Superior temporal gyrus (tissue), 1 donor: ENCODE measurements around the gene DENND1B.
"Not testable (repeated sequence)": the region's sequence is repeated elsewhere in the genome, so short reads cannot be mapped to it uniquely, and the experiment has no call there.

Experiments used
- DNase-seq: peaks from one replicate; pipeline ENCODE4 v3.0.0-alpha.2; 2016; ENCODE audit errors: extremely low spot score

DENND1B gene

GRCh38 chr1:197786280-197786679 lies 11.0 kb upstream of the DENND1B start:
- no peak for DNase-seq

DNA sequence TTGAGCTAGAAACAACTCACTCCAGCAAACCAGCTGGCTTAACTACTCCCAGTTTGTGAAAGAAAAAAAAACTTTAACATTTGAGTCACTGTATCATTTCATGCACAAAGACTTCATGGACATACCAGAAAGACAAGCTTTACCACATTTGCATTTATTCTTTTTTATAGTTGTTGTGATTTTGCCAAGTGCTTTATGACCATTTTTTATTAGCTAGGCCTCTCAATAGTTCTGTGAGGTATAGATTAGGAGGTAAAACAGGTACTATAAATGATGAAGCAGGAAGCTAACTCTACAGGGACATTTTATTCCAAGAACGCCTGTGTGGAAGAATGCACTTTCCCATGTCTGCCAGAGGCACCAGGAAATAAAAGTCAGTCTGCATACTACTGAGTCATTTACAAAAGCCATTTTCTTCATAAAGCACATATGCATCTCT lies 8.2 kb upstream of the DENND1B start:
- no peak for DNase-seq

GRCh38 chr1:197782722-197783360 lies 7.6 kb upstream of the DENND1B start:
- no peak for DNase-seq

DNA sequence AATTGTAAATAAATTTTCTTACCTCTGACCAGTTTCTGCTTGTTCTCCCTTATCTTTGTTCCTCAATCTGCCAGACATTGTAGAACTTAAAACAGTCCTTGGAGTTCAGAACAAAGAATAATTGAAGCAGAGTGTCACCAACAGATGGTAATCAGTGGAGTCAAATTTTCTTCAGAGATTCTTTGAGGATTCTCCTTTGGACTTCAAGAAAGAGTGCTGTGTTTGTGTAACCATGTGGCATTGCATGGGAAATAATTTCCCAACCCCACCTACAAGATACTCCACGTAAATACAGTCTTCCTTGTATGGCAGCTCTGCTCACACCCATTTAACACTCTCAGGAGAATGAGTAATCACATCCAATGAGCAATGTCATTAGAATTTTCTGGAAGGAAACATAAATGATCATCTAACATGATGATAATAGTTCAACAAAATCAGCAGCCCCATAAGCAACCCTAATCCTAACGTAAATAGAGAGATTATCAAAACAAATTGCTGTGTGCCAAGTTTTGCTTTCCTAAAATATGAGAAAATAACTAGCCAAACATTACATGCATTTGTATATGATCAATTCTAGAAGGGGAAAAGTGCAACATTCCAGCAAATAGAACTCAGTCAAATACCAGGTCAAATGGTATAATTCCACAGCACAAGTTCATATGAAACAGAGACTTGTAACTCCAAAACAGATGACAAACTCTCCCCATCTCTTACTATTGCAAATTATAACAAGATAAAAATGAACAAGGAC lies 6.9 kb upstream of the DENND1B start:
- DNase-seq, result no peak

DNA sequence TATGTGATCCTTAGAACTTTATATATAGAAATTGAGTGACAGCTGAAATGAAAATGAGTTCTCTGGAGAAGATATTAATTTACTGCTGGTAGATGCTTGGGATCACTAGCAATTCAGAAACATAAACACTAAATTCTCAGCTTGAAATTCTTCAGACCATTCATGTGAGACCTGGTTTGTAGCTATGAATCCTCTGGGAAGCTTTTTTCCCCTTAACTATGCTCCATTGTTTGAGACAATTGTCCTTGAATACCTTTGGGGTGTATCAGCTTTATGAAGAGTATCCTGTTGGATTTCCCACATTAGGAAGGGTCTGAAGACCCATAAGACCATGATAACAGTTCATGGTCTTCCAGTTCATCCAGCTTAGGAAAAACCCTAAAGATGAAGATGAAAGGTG lies 4.6 kb upstream of the DENND1B start:
- no peak for DNase-seq

GRCh38 chr1:197778366-197778945 lies 3.2 kb upstream of the DENND1B start:
- DNase-seq, result no peak

- no peak for DNase-seq
Measured at GRCh38 chr1:197776351-197777105, 1.2 kb upstream of the DENND1B start.

DNA sequence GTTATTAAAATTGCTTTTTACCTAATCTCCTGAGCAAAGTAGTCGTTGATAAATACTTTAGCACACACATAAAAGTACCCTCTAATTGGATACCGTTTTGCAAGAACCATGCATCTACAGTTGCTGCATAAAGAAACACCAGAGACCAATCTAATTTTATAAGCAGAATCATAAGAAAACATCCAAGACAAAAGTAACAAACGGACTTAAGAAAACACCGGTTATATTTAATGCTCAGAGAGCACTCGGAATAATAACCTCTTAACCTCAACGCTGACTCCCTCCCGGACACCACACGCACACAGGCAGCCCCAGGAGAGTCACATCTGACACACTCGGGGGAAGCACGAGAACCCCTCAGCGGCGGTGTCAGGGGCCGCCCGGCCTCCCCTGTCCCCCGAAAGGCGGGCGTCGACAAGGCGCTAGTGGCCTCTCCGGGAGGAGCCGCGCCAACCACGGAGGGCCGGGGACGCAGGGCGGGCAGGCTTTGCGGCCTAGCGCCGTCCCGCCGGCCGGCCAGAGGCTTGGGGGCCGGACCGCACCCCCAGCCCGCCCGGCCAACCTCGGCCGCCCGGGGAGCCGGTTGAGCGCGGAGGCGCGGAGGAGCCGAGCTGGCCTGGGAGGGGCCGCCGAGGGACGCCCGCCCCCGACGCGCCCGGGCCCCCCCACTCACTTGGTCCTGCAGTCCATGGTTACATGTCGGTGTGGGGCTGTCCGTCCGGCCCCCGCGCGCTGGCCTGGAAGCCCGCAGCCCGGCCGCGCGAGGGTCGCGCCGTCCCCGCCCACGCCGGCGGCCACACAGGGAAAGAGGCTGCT lies 606 bp downstream of the DENND1B start:
- DNase-seq, result no peak

DNA sequence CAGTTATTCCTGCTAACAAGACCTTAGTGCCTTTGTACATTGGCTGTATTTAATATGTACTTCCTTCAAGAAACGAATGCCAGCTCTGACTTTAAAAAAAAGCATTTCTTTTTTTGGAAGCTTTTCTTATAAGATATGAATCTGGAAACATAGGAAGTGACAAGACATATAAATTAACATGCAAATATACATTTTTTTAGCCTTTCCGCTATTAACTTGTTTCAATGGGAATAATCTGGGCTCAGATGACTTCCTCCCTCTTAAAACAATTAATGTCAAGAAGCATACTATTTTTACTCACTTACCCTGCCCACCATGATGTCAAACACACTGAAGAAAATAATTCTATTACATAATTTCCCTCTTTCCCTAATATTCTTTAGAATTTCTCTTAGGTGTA lies 1.4 kb downstream of the DENND1B start:
- DNase-seq, result no peak

- no peak for DNase-seq
Measured at GRCh38 chr1:197771904-197772556, 3.2 kb downstream of the DENND1B start.

DNA sequence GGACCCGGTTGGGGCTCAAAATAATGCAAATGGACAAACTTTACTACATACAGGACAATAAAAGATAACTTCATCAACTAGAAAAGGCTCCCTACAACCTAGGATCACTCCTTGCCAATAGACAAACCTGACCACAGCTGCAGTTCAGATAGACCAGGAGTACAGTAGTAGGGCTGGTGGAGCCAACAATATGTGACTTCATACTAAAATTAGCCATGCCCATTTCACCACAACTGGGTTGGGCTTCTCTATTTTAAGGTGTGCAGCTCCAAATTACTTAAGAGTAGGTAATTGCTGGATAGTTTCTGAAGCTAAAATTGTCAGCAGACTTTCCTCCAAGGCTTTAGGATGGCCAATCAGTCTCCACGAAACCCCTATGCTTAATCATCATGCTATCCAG lies 3.9 kb downstream of the DENND1B start:
- DNase-seq, result no peak

DNA sequence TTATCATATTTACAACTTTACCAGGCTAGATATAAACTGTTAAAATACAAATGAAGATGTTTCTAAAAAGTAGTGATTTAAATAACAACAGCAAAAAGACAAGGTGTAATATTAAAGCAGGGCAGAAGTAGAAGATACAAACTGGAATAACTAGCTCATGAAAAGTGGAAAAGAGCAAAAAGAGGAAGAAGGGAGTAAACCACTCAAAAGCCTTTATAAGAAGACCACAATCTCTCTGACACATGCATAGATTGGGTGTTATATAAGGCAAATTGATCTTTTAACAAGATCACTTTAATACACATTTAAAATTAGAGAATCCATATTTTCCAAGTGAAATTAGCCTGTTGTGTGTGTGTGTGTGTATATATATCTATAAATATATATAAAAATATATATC lies 5.0 kb downstream of the DENND1B start:
- DNase-seq, result no peak

DNA sequence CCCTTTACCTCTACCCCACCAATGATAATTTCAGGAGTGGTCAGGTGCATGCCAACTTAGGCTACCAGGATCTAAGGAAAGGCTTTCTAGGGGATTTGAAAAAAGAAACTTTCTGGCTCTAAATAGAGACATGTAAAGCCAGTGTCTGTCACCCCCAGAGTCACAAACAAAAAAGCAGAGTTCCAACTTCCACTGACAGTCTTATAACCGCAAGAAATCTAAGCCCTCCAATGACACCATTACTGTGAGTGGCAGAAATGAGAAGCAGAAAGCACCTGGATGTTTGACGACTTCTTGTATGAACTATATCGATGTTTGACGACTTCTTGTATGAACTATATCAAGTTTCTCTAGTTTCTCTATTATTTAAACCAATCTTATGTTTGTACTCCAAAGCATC lies 6.0 kb downstream of the DENND1B start:
- DNase-seq, result no peak

DNA sequence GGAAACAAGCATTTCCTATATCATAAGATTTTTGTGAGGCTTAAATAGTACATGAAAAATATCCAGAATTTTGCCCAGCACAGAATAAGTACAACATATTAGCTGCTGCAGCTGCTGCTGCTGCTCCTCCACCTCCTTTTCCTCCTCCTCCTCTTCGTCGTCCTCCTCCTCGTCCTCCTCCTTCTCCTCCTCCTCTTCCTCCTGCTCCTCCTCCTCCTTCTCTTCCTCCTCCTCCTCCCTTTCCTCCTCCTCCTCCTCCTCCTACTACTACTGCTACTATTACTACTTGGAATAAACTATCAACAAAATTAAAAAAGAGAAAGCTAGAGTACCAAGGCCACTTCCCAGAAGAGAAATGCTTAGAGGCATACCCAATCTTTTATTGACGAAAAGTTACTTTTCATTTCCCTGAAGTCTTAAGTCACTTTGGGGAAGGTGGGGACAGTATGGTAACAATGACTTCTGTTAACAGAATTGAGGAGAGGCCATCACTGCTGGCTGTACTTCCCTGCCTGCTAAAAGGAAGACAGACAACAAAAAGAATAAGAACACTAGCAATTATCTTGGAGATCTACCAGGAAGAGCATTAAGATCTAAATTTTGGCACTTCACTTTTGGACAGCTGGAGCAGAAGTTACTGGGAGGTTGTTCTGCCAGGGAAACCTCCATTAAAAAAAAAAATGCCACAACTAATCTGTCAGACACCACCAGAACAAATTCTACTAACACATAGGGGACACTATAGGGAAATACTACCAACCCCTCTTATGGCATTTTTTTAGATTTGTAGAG lies 7.1 kb downstream of the DENND1B start:
- no peak for DNase-seq

DNA sequence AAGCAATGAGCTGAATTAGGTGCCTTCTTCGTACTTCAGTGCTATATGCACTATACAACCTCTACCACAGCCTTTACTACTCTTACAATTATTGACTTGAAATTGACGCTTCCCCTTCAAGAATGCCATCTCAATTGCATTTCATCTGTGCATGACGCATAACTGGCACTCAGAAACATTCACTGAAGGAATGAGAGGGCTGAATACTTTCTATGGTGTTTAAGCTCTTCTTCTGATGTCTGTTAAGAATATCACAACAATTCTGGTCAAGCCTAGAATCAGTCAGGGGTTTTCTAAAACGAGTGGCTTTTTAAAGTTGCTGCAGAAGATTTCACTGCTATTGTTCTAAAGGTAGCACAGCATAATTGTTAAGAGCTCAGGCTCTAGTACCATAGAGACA lies 11.5 kb downstream of the DENND1B start:
- no peak for DNase-seq

GRCh38 chr1:197763307-197763706 lies 12.0 kb downstream of the DENND1B start:
- no peak for DNase-seq

DNA sequence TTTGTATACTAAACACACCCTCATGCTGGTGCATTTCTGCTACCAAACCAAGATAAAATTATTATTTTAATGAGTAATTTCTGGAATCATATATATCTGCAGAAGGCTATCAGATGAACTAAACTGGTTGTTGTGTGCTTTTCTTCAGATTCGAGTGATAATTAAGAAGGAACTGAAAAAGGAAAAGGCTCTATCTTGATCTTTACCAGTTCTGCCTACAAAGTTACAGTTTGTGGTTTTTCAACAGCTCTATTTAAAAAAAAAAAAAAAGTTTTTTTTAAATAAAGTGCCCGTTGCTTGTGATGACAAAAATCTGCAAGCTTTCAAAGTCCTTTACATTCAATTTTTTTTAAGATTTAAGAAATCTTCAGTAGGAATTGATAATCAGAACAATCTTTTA lies 13.6 kb downstream of the DENND1B start:
- no peak for DNase-seq

DNA sequence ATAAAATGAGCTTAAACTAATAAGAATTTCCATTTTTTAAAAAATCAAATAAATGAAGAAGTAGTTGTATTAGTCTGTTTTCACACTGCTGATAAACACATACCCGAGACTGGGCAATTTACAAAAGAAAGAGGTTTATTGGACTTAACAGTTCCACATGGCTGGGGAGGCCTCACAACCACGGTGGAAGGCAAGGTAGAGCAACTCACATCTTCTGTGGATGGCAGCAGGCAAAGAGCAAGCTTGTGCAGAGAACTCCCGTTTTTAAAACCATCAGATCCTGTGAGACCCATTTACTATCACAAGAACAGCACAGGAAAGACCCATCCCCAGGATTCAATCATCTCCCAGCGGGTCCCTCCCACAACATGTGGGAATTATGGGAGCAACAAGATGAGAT lies 19.7 kb downstream of the DENND1B start:
- DNase-seq, result not testable (repeated sequence)

- DNase-seq, result not testable (repeated sequence)
Measured at GRCh38 chr1:197752652-197753164, 22.6 kb downstream of the DENND1B start.

- no peak for DNase-seq
Measured at GRCh38 chr1:197750366-197750765, 24.9 kb downstream of the DENND1B start.
